ENCODE results near the gene RNGTT.

GRCh38 chr6:88866856-88867255 is 96.6 kb downstream of the RNGTT start:
- TF ChIP-seq CTCF (conservative IDR thresholded peaks at IDR 0.05; ENCODE audit: low read depth, low read length) (no peak), EZH2phosphoT487 (IDR thresholded peaks at IDR 0.05; ENCODE audit: borderline replicate concordance, low read length) (no peak), EZH2 (IDR thresholded peaks at IDR 0.05; ENCODE audit: low read length, unreplicated experiment) (no peak)

All from PC-3 (cell line).